Measurements from ENCODE around the gene ZFP64.

The ZFP64 gene

DNA sequence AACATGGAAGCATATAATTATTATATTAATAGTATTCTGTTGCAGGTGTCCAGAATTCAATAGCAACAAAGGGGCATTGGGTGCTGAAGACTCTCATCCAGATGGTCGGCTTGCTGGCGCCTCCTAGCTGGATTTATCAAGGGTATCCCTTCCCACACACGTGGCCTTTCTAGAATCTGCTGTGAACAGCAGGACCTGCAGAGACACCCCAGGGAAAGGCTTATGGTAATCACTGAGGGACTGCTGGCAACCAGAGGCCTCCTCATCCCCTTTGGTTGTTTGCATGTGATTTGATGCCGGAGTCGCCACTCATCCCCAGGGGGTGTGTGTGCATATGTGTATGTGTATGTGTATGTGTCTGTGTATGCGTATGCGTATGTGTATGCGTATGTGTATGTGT is 20.6 kb downstream of the ZFP64 start:
- no peak for TF ChIP-seq POLR2AphosphoS5 (IDR thresholded peaks at IDR 0.05; ENCODE audit: low read depth, low read length)
- TF ChIP-seq REST (IDR thresholded peaks at IDR 0.05; ENCODE audit: insufficient read depth in 1 of 2, low read depth in 2 of 2, low read length in 2 of 2) = no peak
- no peak for TF ChIP-seq TAF1 (IDR thresholded peaks at IDR 0.05; ENCODE audit: borderline replicate concordance, insufficient read depth, low read length)
- TF ChIP-seq SIN3A (IDR thresholded peaks at IDR 0.05; ENCODE audit: borderline replicate concordance, insufficient read depth, low read length) = no peak
- no peak for TF ChIP-seq FOXP2 (optimal IDR thresholded peaks at IDR 0.05; ENCODE audit: borderline replicate concordance, extremely low read depth, extremely low read length, insufficient read depth)

GRCh38 chr20:52168116-52168515 is 23.5 kb downstream of the ZFP64 start:
- TF ChIP-seq FOXP2 (optimal IDR thresholded peaks at IDR 0.05; ENCODE audit: borderline replicate concordance, extremely low read depth, extremely low read length, insufficient read depth) (no peak), TAF1 (IDR thresholded peaks at IDR 0.05; ENCODE audit: borderline replicate concordance, insufficient read depth, low read length) (no peak), REST (IDR thresholded peaks at IDR 0.05; ENCODE audit: insufficient read depth in 1 of 2, low read depth in 2 of 2, low read length in 2 of 2) (no peak), SIN3A (IDR thresholded peaks at IDR 0.05; ENCODE audit: borderline replicate concordance, insufficient read depth, low read length) (no peak), POLR2AphosphoS5 (IDR thresholded peaks at IDR 0.05; ENCODE audit: low read depth, low read length) (no peak)

DNA sequence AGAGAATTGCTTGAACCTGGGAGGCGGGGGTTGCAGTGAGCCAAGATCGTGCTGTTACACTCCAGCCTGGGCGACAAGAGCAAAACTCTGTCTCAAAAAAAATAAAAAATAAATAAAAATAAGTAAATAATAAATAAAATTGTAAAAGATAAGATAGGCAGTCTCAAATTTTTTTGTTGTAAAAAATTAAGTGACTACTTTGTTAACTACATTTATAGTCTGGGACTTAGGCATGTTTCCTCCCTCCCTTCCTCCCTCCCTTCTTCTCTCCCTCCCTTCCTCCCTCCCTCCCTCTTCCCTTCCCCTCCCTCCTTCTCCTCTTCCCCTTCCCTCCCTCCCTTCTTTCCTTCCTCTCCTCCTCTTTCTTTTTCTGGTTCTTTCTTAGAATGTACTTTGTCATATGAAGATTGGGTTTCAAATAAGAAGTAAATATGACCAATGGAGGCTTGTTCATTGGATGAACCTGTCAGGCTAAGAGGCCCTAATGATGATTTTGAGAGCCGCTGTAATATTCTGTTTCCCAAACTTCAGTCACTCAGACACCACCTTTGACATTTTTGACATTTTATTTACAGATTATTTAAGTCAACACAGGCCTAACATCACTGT is 24.2 kb downstream of the ZFP64 start:
- TF ChIP-seq REST (IDR thresholded peaks at IDR 0.05; ENCODE audit: insufficient read depth in 1 of 2, low read depth in 2 of 2, low read length in 2 of 2) = no peak
- no peak for TF ChIP-seq SIN3A (IDR thresholded peaks at IDR 0.05; ENCODE audit: borderline replicate concordance, insufficient read depth, low read length)
- TF ChIP-seq POLR2AphosphoS5 (IDR thresholded peaks at IDR 0.05; ENCODE audit: low read depth, low read length) = no peak
- TF ChIP-seq FOXP2 (optimal IDR thresholded peaks at IDR 0.05; ENCODE audit: borderline replicate concordance, extremely low read depth, extremely low read length, insufficient read depth) = no peak
- TF ChIP-seq TAF1 (IDR thresholded peaks at IDR 0.05; ENCODE audit: borderline replicate concordance, insufficient read depth, low read length) = no peak

DNA sequence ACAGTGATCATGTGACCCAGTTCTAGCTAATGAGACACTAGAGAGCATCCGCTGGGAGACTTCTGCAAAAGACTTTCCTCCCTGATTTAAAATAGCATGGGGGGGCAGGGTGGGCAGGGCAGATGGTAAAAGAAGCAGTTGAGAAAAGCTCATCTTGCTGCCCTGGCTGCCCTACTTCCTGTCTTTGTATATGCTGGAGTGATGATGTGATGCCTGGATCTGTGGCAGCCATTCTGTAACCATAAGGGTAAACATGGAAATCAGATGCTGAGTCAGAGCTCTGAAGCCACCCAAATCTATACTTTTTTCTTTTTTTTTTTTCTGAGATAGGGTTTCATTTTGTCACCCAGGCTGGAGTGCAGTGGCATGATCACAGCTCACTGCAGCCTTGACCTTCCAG is 25.4 kb downstream of the ZFP64 start:
- TF ChIP-seq POLR2AphosphoS5 (IDR thresholded peaks at IDR 0.05; ENCODE audit: low read depth, low read length) (no peak), SIN3A (IDR thresholded peaks at IDR 0.05; ENCODE audit: borderline replicate concordance, insufficient read depth, low read length) (no peak), FOXP2 (optimal IDR thresholded peaks at IDR 0.05; ENCODE audit: borderline replicate concordance, extremely low read depth, extremely low read length, insufficient read depth) (no peak), TAF1 (IDR thresholded peaks at IDR 0.05; ENCODE audit: borderline replicate concordance, insufficient read depth, low read length) (no peak), REST (IDR thresholded peaks at IDR 0.05; ENCODE audit: insufficient read depth in 1 of 2, low read depth in 2 of 2, low read length in 2 of 2) (no peak)

Measured in PFSK-1 (cell line).